ENCODE data around the gene BAG5.

Gene BAG5

DNA sequence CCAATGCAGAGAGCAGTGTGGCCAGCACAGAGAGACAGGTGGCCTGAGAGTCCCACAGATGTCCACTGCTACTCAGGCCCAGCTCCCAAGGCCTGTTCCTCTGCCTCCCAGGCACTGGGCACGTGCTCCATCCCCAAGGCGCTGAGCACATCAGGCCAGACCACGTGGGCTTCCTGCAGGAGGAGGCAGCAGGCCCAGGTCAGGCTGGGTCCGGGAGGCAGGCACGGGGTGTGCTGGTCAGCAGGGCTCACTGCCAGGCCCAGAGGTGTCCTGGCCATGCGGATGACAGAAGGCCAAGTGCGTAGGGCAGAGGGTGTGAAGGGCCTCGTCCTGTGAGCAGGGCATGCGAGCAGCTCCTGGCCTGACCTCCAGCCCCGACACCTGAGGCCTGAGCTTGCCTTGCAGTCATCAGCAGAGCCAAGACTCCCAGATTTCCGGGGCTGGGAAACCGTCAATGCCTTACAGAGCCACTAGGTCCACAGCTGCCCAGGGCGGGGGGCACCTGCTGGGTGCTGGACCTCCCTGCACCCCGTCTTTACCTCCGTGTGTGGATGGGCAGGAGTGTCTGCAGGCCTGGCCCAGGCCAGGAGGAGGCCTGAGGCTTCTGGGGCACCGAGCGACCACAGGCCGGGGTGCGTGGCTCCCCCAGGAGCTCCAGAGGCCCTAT lies 18.6 kb downstream of the BAG5 start:
- peaks cover 34% of the 10 kb centered on the region for H3K27me3 ChIP-seq
- H3K36me3 ChIP-seq, result no peaks in the 10 kb centered on the region
- no peaks in the 10 kb centered on the region for H3K9me3 ChIP-seq
- no peaks in the 10 kb centered on the region for H3K4me1 ChIP-seq (ENCODE audit: control insufficient read depth in 1 of 2, insufficient read depth in 1 of 2, low read depth in 1 of 2, low read length in 1 of 2)
- TF ChIP-seq, protein P1, sequence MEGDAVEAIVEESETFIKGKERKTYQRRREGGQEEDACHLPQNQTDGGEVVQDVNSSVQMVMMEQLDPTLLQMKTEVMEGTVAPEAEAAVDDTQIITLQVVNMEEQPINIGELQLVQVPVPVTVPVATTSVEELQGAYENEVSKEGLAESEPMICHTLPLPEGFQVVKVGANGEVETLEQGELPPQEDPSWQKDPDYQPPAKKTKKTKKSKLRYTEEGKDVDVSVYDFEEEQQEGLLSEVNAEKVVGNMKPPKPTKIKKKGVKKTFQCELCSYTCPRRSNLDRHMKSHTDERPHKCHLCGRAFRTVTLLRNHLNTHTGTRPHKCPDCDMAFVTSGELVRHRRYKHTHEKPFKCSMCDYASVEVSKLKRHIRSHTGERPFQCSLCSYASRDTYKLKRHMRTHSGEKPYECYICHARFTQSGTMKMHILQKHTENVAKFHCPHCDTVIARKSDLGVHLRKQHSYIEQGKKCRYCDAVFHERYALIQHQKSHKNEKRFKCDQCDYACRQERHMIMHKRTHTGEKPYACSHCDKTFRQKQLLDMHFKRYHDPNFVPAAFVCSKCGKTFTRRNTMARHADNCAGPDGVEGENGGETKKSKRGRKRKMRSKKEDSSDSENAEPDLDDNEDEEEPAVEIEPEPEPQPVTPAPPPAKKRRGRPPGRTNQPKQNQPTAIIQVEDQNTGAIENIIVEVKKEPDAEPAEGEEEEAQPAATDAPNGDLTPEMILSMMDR (IDR thresholded peaks at IDR 0.05), result no peak
- no peak overlapping the region for H3K4me3 ChIP-seq (ENCODE audit: low read depth in 1 of 2, low read length in 1 of 2)
- H3K27ac ChIP-seq, result no peak overlapping the region

GRCh38 chr14:103543140-103543539 lies 19.3 kb downstream of the BAG5 start:
- Histone ChIP-seq H3K27ac (no peak overlapping the region), H3K27me3 (peaks cover 41% of the 10 kb centered on the region), H3K9me3 (no peaks in the 10 kb centered on the region), H3K4me3 (ENCODE audit: low read depth in 1 of 2, low read length in 1 of 2) (no peak overlapping the region), H3K36me3 (no peaks in the 10 kb centered on the region), H3K4me1 (ENCODE audit: control insufficient read depth in 1 of 2, insufficient read depth in 1 of 2, low read depth in 1 of 2, low read length in 1 of 2) (no peaks in the 10 kb centered on the region)
- TF ChIP-seq, protein P1 (IDR thresholded peaks at IDR 0.05), result no peak

GRCh38 chr14:103542605-103543088 lies 19.8 kb downstream of the BAG5 start:
- Histone ChIP-seq H3K4me1 (ENCODE audit: control insufficient read depth in 1 of 2, insufficient read depth in 1 of 2, low read depth in 1 of 2, low read length in 1 of 2) (no peaks in the 10 kb centered on the region), H3K36me3 (no peaks in the 10 kb centered on the region), H3K27me3 (peaks cover 43% of the 10 kb centered on the region), H3K4me3 (ENCODE audit: low read depth in 1 of 2, low read length in 1 of 2) (no peak overlapping the region), H3K9me3 (no peaks in the 10 kb centered on the region), H3K27ac (no peak overlapping the region)
- TF ChIP-seq, protein P1 (IDR thresholded peaks at IDR 0.05), result no peak

DNA sequence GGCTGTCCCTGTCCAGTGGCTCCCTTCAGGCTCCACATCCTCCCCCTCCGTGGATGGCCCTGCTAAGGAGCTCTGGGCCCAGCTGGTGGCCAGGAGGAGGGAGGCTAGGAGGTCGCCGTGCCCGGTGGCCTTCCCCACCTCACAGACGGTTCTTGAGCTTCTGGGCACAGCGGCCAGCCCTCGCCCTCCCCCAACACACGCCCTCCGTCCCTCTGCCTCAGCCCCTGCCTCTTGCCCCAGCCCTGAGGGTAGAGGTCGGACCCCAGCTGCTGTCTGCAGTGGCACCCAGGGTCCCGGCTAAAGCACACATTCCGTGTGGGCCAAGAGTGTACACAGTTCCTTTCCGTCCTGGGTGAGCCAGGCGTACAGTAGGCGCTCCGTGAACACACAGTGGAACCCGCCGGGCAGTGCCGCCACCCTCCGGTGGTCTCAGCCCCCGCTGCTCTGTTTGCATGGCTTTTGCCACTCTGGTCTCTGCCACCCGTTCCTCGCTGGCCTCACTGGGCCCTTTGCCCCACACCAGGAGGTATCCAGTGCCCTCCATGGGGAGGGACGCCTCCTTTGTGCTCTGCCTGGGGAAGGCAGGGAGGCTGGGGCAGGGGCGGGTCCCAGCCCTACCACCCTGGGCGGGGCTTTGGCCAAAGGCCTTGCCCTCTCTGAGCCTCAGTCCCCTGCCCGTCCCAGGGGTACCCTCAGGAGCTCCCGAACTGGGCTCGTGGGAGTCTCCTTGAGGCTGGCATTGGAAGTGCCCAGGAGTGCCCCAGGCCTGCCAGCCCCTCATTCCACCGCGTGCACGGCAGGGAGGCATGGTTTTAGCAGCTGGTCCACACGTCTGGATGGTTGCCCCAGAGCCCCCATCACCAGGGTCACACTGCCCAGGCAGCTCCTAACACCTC lies 20.5 kb downstream of the BAG5 start:
- TF ChIP-seq, protein P1 (IDR thresholded peaks at IDR 0.05), result no peak
- Histone ChIP-seq H3K4me3 (ENCODE audit: low read depth in 1 of 2, low read length in 1 of 2) (no peak overlapping the region), H3K9me3 (no peaks in the 10 kb centered on the region), H3K27ac (no peak overlapping the region), H3K27me3 (peaks cover 43% of the 10 kb centered on the region), H3K36me3 (no peaks in the 10 kb centered on the region), H3K4me1 (ENCODE audit: control insufficient read depth in 1 of 2, insufficient read depth in 1 of 2, low read depth in 1 of 2, low read length in 1 of 2) (no peaks in the 10 kb centered on the region)

DNA sequence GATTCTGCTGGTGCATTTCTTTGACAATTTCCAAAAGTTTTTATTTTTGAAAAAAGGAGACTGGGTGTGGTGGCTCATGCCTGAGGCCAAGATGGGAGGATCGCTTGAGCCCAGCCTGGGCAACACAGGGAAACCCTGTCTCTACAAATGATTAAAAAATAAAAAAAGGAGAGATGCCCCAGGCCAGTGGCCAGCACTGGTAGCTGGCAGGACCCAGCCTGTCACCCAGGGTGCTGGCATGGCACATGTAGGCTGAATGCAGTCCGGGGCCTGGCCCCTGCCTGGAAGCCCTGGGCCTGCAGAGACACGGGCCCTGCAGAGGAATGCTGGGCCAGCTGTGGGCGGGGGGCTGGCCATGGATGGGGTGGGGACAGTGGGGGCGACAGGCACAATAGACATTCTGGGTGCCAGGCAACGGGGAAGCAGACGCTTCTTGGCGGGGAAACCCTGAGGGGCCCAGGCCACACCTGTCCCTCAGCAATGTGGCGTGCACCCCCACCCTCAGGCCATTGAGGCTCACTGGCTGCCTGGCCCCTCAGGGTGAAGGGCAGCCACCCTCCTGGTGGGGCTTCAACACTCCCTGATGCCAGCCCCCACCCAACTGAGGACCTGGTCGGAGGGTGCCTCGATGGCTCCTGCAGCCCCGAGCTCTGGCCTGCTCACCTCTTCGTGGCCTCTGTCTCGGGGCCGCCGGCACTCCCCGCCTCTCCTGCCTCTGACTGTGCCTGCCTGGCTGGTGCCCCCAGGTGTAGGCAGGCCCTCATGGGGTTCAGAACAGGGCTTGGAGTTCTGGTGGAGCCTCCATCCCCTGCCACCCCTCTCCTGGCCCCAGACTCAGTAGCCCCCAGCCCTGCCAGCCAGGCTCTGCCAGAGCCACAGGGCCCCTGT lies 21.4 kb downstream of the BAG5 start:
- Histone ChIP-seq H3K9me3 (no peaks in the 10 kb centered on the region), H3K4me3 (ENCODE audit: low read depth in 1 of 2, low read length in 1 of 2) (no peak overlapping the region), H3K27me3 (peaks cover 43% of the 10 kb centered on the region), H3K4me1 (ENCODE audit: control insufficient read depth in 1 of 2, insufficient read depth in 1 of 2, low read depth in 1 of 2, low read length in 1 of 2) (no peaks in the 10 kb centered on the region), H3K27ac (no peak overlapping the region), H3K36me3 (no peaks in the 10 kb centered on the region)
- TF ChIP-seq, protein P1 (IDR thresholded peaks at IDR 0.05), result no peak

Measured in neutrophil (primary cell).